Activated naive CD4-positive, alpha-beta T cell treated with anti-CD3 and anti-CD28 coated beads for 36 hours (primary cell): ENCODE data around the gene CFAP46. TPM values are rescaled to one million over a fixed set of nuclear protein-coding genes. Genes with fewer than 3 reads are reported as not detected.

ENCODE experiments used
- CTCF ChIA-PET: fragments of 350-600 bp; sonication (Branson Sonifier 250); formaldehyde crosslinking; loops from one replicate; lab custom pipeline; 2021; ENCODE audit warnings: antibody characterized with exemption; lab: Charles Lee
- DNase-seq: peaks from one replicate; pipeline ENCODE4 v3.0.0-alpha.2; 2020
- H3K27ac Mint-ChIP-seq: one replicate; pipeline ENCODE4 v1.8.0; 2021; ENCODE audit warnings: mild to moderate bottlenecking, mixed read lengths
- H3K27me3 Mint-ChIP-seq: one replicate; pipeline ENCODE4 v1.8.0; 2021; ENCODE audit warnings: low read depth, mixed read lengths
- H3K36me3 Mint-ChIP-seq: one replicate; pipeline ENCODE4 v1.8.0; 2021; ENCODE audit warnings: low read depth, mixed read lengths
- H3K4me1 Mint-ChIP-seq: one replicate; pipeline ENCODE4 v1.8.0; 2021; ENCODE audit warnings: low read depth, mixed read lengths
- H3K4me3 Mint-ChIP-seq: one replicate; pipeline ENCODE4 v1.8.0; 2021; ENCODE audit warnings: mild to moderate bottlenecking, moderate library complexity, mixed read lengths
- H3K9me3 Mint-ChIP-seq: one replicate; pipeline ENCODE4 v1.8.0; 2021; ENCODE audit warnings: mixed read lengths
- intact Hi-C: fragments of 100-400 bp; cut with micrococcal nuclease; formaldehyde crosslinking; loops from one replicate; pipeline ENCODE4 v1.15.1; 2023
- total RNA-seq, 2 experiments: library from RNA; stranded (reverse); gene quantifications; one replicate each; pipeline ENCODE4 v1.2.3, GENCODE V29; 2021

CFAP46 gene
- total RNA-seq, 2 experiments from 2014 or later, result not detected

DNA sequence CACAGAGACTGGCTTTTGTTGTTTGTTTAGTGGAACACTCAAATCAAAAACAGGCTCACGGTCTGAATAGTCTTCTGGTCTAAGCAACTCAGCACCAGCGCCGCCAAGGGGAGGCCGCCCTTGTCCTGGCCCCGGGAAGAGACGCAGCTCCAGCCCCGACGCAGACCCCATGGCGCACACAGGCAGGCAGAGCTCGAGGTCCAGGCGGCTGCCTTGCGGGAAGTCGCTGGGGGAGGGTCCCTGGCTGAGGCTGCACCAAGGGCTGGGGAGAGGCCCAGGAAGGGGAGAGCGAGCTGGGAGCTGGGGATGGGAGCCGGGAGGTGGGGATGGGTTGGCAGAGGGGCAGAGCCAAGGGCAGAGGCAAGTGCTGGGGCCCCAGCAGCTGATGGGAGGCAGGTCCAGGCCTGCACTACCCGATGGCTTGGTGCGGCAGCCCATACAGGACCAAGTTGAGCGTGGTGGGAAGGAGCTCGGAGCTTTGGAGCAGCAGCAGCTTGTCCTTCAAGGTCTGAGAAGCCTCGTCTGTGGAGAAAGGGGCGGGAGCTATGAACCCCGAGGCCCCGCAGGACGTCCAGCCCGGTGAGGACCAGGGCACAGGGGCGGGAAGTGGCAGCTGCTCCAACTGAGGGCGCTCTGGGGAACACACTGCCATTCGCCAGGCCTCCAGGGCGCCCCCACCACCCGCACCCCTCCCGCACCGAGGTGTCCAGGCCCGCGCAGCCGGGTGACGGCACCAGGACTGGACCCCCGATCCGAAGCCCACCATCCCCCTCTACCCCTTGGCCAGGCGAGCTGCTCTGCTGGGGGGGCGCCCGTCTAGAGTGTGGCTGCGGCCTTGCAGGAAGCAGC is 133.8 kb downstream of the CFAP46 start:
- DNase-seq, result no peak
- intact Hi-C loops, result no loop called here
- Mint-ChIP-seq H3K36me3 (no peaks in the 10 kb centered on the region), H3K4me3 (no peak overlapping the region), H3K27ac (no peak overlapping the region), H3K9me3 (no peaks in the 10 kb centered on the region), H3K27me3 (no peaks in the 10 kb centered on the region), H3K4me1 (no peaks in the 10 kb centered on the region)
- CTCF ChIA-PET, result no interaction called here

DNA sequence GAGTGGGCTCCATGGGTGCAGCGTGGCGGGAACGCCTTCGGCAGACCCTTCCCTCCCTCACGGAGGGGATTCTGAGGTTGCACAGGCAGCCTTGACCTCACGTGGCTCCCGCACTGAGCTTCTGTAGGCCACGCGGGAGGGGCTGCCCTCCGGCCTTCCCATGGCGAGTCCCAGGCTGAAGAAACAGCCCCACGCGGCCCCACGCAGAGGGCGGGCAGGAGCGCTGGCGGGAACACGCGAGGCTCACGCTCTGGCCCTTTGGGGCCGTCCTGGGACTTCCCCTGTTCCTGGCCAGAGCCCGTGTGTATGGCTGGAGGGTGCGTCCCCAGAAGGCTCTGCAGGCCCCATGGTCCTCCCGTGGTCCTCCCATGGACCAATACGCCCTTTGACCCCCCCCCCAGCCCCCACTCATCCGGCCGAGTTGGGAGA is 134.7 kb downstream of the CFAP46 start:
- no peak for DNase-seq
- H3K27me3 Mint-ChIP-seq, result no peaks in the 10 kb centered on the region
- no peaks in the 10 kb centered on the region for H3K9me3 Mint-ChIP-seq
- H3K27ac Mint-ChIP-seq, result no peak overlapping the region
- CTCF ChIA-PET, result no interaction called here
- H3K36me3 Mint-ChIP-seq, result no peaks in the 10 kb centered on the region
- intact Hi-C loops, result no loop called here
- no peak overlapping the region for H3K4me3 Mint-ChIP-seq
- H3K4me1 Mint-ChIP-seq, result no peaks in the 10 kb centered on the region

GRCh38 chr10:132806561-132807003 is 135.8 kb downstream of the CFAP46 start:
- no peaks in the 10 kb centered on the region for H3K27me3 Mint-ChIP-seq
- CTCF ChIA-PET, result no interaction called here
- intact Hi-C loops, result no loop called here
- no peaks in the 10 kb centered on the region for H3K9me3 Mint-ChIP-seq
- H3K4me1 Mint-ChIP-seq, result no peaks in the 10 kb centered on the region
- no peak overlapping the region for H3K27ac Mint-ChIP-seq
- no peaks in the 10 kb centered on the region for H3K36me3 Mint-ChIP-seq
- H3K4me3 Mint-ChIP-seq, result no peak overlapping the region
- no peak for DNase-seq

DNA sequence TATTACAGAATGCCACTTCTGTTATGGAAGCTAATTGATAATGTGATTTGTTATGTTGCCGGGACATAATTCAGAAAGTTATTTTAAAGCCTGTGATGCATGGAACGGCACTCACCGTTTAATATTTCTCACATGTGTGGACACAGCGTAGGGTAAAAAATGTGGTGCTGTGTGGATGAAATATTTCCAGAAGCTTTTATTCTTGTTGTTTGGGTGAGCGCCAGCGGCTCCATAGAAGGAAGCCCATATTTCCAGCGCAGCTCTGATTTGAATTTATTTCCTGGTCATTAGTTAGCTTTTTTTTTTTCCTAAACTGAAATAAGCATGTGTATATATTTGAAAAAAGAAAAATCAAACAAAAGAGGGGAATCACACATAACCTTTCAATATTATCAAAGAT is 136.3 kb downstream of the CFAP46 start:
- Mint-ChIP-seq H3K27ac (no peak overlapping the region), H3K4me3 (no peak overlapping the region), H3K4me1 (no peaks in the 10 kb centered on the region), H3K27me3 (no peaks in the 10 kb centered on the region), H3K36me3 (no peaks in the 10 kb centered on the region), H3K9me3 (no peaks in the 10 kb centered on the region)
- DNase-seq, result no peak
- intact Hi-C loops, result no loop called here
- CTCF ChIA-PET, result interaction anchor here (0.6 kb wide), 2 partner anchors 105 to 650 kb away, joined by 5 read pairs; no protein-coding TSS in a partner anchor

GRCh38 chr10:132805599-132805998 is 136.8 kb downstream of the CFAP46 start:
- intact Hi-C loops, result no loop called here
- H3K9me3 Mint-ChIP-seq, result no peaks in the 10 kb centered on the region
- no peak for DNase-seq
- no peaks in the 10 kb centered on the region for H3K27me3 Mint-ChIP-seq
- CTCF ChIA-PET, result interaction anchor here (0.6 kb wide), 2 partner anchors 104 to 651 kb away, joined by 5 read pairs; no protein-coding TSS in a partner anchor
- no peaks in the 10 kb centered on the region for H3K36me3 Mint-ChIP-seq
- H3K4me1 Mint-ChIP-seq, result no peaks in the 10 kb centered on the region
- H3K27ac Mint-ChIP-seq, result no peak overlapping the region
- no peak overlapping the region for H3K4me3 Mint-ChIP-seq

GRCh38 chr10:132804785-132805426 is 137.5 kb downstream of the CFAP46 start:
- CTCF ChIA-PET, result no interaction called here
- Mint-ChIP-seq H3K27ac (no peak overlapping the region), H3K9me3 (no peaks in the 10 kb centered on the region), H3K4me1 (no peaks in the 10 kb centered on the region), H3K27me3 (no peaks in the 10 kb centered on the region), H3K4me3 (no peak overlapping the region), H3K36me3 (no peaks in the 10 kb centered on the region)
- DNase-seq, result no peak
- intact Hi-C loops, result no loop called here

- H3K27me3 Mint-ChIP-seq, result no peaks in the 10 kb centered on the region
- H3K9me3 Mint-ChIP-seq, result no peaks in the 10 kb centered on the region
- H3K27ac Mint-ChIP-seq, result no peak overlapping the region
- no peak overlapping the region for H3K4me3 Mint-ChIP-seq
- no peaks in the 10 kb centered on the region for H3K4me1 Mint-ChIP-seq
- intact Hi-C loops, result no loop called here
- CTCF ChIA-PET, result no interaction called here
- DNase-seq, result no peak
- no peaks in the 10 kb centered on the region for H3K36me3 Mint-ChIP-seq
Measured at GRCh38 chr10:132804287-132804686, 138.1 kb downstream of the CFAP46 start.

- CTCF ChIA-PET, result no interaction called here
- Mint-ChIP-seq H3K4me1 (no peaks in the 10 kb centered on the region), H3K27me3 (no peaks in the 10 kb centered on the region), H3K4me3 (no peak overlapping the region), H3K36me3 (no peaks in the 10 kb centered on the region), H3K27ac (no peak overlapping the region), H3K9me3 (no peaks in the 10 kb centered on the region)
- DNase-seq, result no peak
- intact Hi-C loops, result no loop called here
Measured at GRCh38 chr10:132803416-132804210, 138.8 kb downstream of the CFAP46 start.

GRCh38 chr10:132802694-132803320 is 139.6 kb downstream of the CFAP46 start:
- intact Hi-C loops, result no loop called here
- Mint-ChIP-seq H3K27ac (no peak overlapping the region), H3K27me3 (no peaks in the 10 kb centered on the region), H3K9me3 (no peaks in the 10 kb centered on the region), H3K4me3 (no peak overlapping the region), H3K4me1 (no peaks in the 10 kb centered on the region), H3K36me3 (no peaks in the 10 kb centered on the region)
- CTCF ChIA-PET, result no interaction called here
- no peak for DNase-seq

- H3K27me3 Mint-ChIP-seq, result no peaks in the 10 kb centered on the region
- H3K36me3 Mint-ChIP-seq, result no peaks in the 10 kb centered on the region
- intact Hi-C loops, result no loop called here
- H3K9me3 Mint-ChIP-seq, result no peaks in the 10 kb centered on the region
- no peak for DNase-seq
- H3K4me3 Mint-ChIP-seq, result no peak overlapping the region
- CTCF ChIA-PET, result no interaction called here
- no peak overlapping the region for H3K27ac Mint-ChIP-seq
- no peaks in the 10 kb centered on the region for H3K4me1 Mint-ChIP-seq
Measured at GRCh38 chr10:132802048-132802447, 140.3 kb downstream of the CFAP46 start.

- Mint-ChIP-seq H3K36me3 (no peaks in the 10 kb centered on the region), H3K4me3 (no peak overlapping the region), H3K27me3 (no peaks in the 10 kb centered on the region), H3K27ac (no peak overlapping the region), H3K9me3 (no peaks in the 10 kb centered on the region), H3K4me1 (no peaks in the 10 kb centered on the region)
- CTCF ChIA-PET, result no interaction called here
- no peak for DNase-seq
- intact Hi-C loops, result no loop called here
Measured at GRCh38 chr10:132799865-132800264, 142.5 kb downstream of the CFAP46 start.

GRCh38 chr10:132798876-132799275 is 143.5 kb downstream of the CFAP46 start:
- intact Hi-C loops, result no loop called here
- CTCF ChIA-PET, result no interaction called here
- H3K9me3 Mint-ChIP-seq, result no peaks in the 10 kb centered on the region
- DNase-seq, result no peak
- H3K4me3 Mint-ChIP-seq, result no peak overlapping the region
- H3K4me1 Mint-ChIP-seq, result no peaks in the 10 kb centered on the region
- no peak overlapping the region for H3K27ac Mint-ChIP-seq
- no peaks in the 10 kb centered on the region for H3K27me3 Mint-ChIP-seq
- no peaks in the 10 kb centered on the region for H3K36me3 Mint-ChIP-seq
